SK-N-DZ (cell line): ENCODE results near the gene CFAP141. TPM values are rescaled to one million over a fixed set of nuclear protein-coding genes. Genes with fewer than 3 reads are reported as not detected.
"Not testable (repeated sequence)": the region's sequence is repeated elsewhere in the genome, so short reads cannot be mapped to it uniquely, and the experiment has no call there.

Experiments used
- DNase-seq: peaks from one replicate; pipeline ENCODE4 v3.0.0-alpha.2; 2015; ENCODE audit warnings: low spot score
- polyA plus RNA-seq, 2 experiments: library from polyadenylated mRNA; depleted of rRNA; stranded (reverse); fragments of >200 nt; gene quantifications; 2 replicates each; pipeline ENCODE4 v1.2.3, GENCODE V29; 2014

The CFAP141 gene
- not detected in 2 replicates for polyA plus RNA-seq (2014; cell fraction: cytosol; rRNA removed)
- not detected in 2 replicates for polyA plus RNA-seq (2014; cell fraction: nucleus; rRNA removed)

GRCh38 chr1:154206196-154206595, at the start of gene CFAP141:
CFAP141 (minus strand) TSS chr1:154206333; CDS start chr1:154206307, 26 bp downstream.
- DNase-seq = no peak

- DNase-seq = no peak
These were observed 47.5 kb upstream of the CFAP141 start for GRCh38 chr1:154253671-154254070.

- DNase-seq = no peak
These were observed 35.7 kb upstream of the CFAP141 start for GRCh38 chr1:154241703-154242351.

GRCh38 chr1:154240294-154240833, 34.2 kb upstream of the CFAP141 start:
- no peak for DNase-seq

GRCh38 chr1:154239491-154239890, 33.4 kb upstream of the CFAP141 start:
- no peak for DNase-seq

GRCh38 chr1:154237880-154238506, 31.9 kb upstream of the CFAP141 start:
- no peak for DNase-seq

GRCh38 chr1:154237435-154237834, 31.3 kb upstream of the CFAP141 start:
- DNase-seq = no peak

GRCh38 chr1:154236855-154237254, 30.7 kb upstream of the CFAP141 start:
- DNase-seq = no peak

GRCh38 chr1:154233127-154233526, 27.0 kb upstream of the CFAP141 start:
- DNase-seq = not testable (repeated sequence)

GRCh38 chr1:154231112-154231511, 25.0 kb upstream of the CFAP141 start:
- DNase-seq = not testable (repeated sequence)

- DNase-seq = no peak
These were observed 19.2 kb upstream of the CFAP141 start for GRCh38 chr1:154225370-154225769.

GRCh38 chr1:154223621-154224020, 17.5 kb upstream of the CFAP141 start:
- DNase-seq = no peak

GRCh38 chr1:154222918-154223317, 16.8 kb upstream of the CFAP141 start:
- no peak for DNase-seq

GRCh38 chr1:154222518-154222917, 16.4 kb upstream of the CFAP141 start:
- no peak for DNase-seq

GRCh38 chr1:154221278-154222001, 15.3 kb upstream of the CFAP141 start:
- peak; percentile 63 for DNase-seq

- no peak for DNase-seq
These were observed 14.8 kb upstream of the CFAP141 start for GRCh38 chr1:154220970-154221277.

- peak; percentile 100 for DNase-seq
These were observed 14.2 kb upstream of the CFAP141 start, which contains the start of gene UBAP2L for GRCh38 chr1:154220071-154220969. UBAP2L (plus strand) TSS chr1:154220955; CDS start chr1:154225124, 4,169 bp downstream.

GRCh38 chr1:154219541-154219940, 13.4 kb upstream of the CFAP141 start:
- no peak for DNase-seq

- no peak for DNase-seq
These were observed 12.4 kb upstream of the CFAP141 start for GRCh38 chr1:154218545-154218944.

- no peak for DNase-seq
These were observed 7.1 kb upstream of the CFAP141 start for GRCh38 chr1:154213274-154213673.

- no peak for DNase-seq
These were observed 6.0 kb upstream of the CFAP141 start for GRCh38 chr1:154212083-154212482.
